A549 (cell line): Measurements from ENCODE around the gene BEX4. TPM values are rescaled to one million over a fixed set of nuclear protein-coding genes. Genes with fewer than 3 reads are reported as not detected.
A peak's percentile ranks its signal among the peaks of the same experiment; 100 is the strongest.
"Not testable (repeated sequence)": the region's sequence is repeated elsewhere in the genome, so short reads cannot be mapped to it uniquely, and the experiment has no call there.

Experiments used
- ATAC-seq, 2 experiments: fragments of 200-7000 bp in 1 of 2; fragments of >200 bp in 1 of 2; cut with Nextera tagmentation in 1 of 2; cut with Tn5 transposase in 1 of 2; 3 replicates each; pipeline versions ENCODE4 v1.8.0 to v1.9.1; 2018 to 2020; ENCODE audit warnings: mild to moderate bottlenecking in 1 of 2, moderate library complexity in 1 of 2
- CTCF ChIA-PET: fragments of 300-600 bp; sonication (Branson Sonifier 250); formaldehyde crosslinking; extraction: SDS; loops from one replicate; lab custom pipeline; 2021; ENCODE audit warnings: antibody characterized with exemption, inconsistent platforms; lab: Yijun Ruan, JAX
- POLR2A ChIA-PET: fragments of 350-600 bp; formaldehyde crosslinking; extraction: SDS; loops from one replicate; lab custom pipeline; 2021; ENCODE audit warnings: antibody characterized with exemption, inconsistent platforms; lab: Yijun Ruan, JAX
- DNase-seq, 2 experiments: peaks; one replicate each; pipeline versions ENCODE4 v3.0.0 to v3.0.0-alpha.2; 2011 to 2016; ENCODE audit warnings: low read depth in 1 of 2, low spot score in 1 of 2
- FAIRE-seq: peaks from 2 replicates; lab custom pipeline; 2011; peaks lifted over from hg19 to GRCh38; lab: Jason Lieb, UNC
- H3K27ac ChIP-seq, 2 experiments: fragments of >200 bp; sonication (Bioruptor Twin); formaldehyde crosslinking; 3 replicates each; pipeline ENCODE4 v1.5.1; 2016 to 2017
- H3K4me1 ChIP-seq: fragments of >200 bp; sonication (Bioruptor Twin); formaldehyde crosslinking; 3 replicates; pipeline ENCODE4 v1.6.1; 2016
- H3K4me2 ChIP-seq: fragments of >200 bp; sonication (Bioruptor Twin); formaldehyde crosslinking; 3 replicates; pipeline ENCODE4 v1.6.1; 2016
- H3K4me3 ChIP-seq: fragments of >200 bp; sonication (Bioruptor Twin); formaldehyde crosslinking; 3 replicates; pipeline ENCODE4 v1.5.1; 2016
- H3K9me3 ChIP-seq: fragments of >200 bp; sonication (Bioruptor Twin); formaldehyde crosslinking; 3 replicates; pipeline ENCODE4 v1.6.1; 2016
- BHLHE40 ChIP-seq: IDR thresholded peaks from 2 replicates; pipeline ENCODE4 v1.6.1; 2012; ENCODE audit warnings: low read depth, low read length, inconsistent platforms
- CHD4 ChIP-seq: fragments of 200-600 bp; sonication (generic); IDR thresholded peaks from 2 replicates; pipeline ENCODE4 v1.6.1; 2016; ENCODE audit warnings: antibody characterized with exemption, mild to moderate bottlenecking, borderline replicate concordance
- CTCF ChIP-seq: fragments of >200 bp; sonication (Bioruptor Twin); formaldehyde crosslinking; IDR thresholded peaks from 3 replicates; pipeline ENCODE4 v1.5.1; 2016
- HOXA7 ChIP-seq: fragments of 250-450 bp; sonication (Bioruptor Pico); IDR thresholded peaks from 2 replicates; pipeline ENCODE4 v1.5.0; 2020; ENCODE audit warnings: mild to moderate bottlenecking, moderate library complexity
- JUNB ChIP-seq: fragments of >200 bp; sonication (Bioruptor Twin); formaldehyde crosslinking; IDR thresholded peaks from 2 replicates; pipeline ENCODE4 v1.6.1; 2016
- KDM1A ChIP-seq: fragments of 200-600 bp; sonication (generic); IDR thresholded peaks from 2 replicates; pipeline ENCODE4 v1.6.1; 2016; ENCODE audit warnings: low read depth, mild to moderate bottlenecking
- MAX ChIP-seq: IDR thresholded peaks from 2 replicates; pipeline ENCODE4 v1.6.1; 2012
- NPAS2 ChIP-seq: fragments of 250-450 bp; sonication (Bioruptor Pico); IDR thresholded peaks from 2 replicates; pipeline ENCODE4 v1.8.0; 2022; ENCODE audit warnings: mild to moderate bottlenecking, moderate library complexity, borderline replicate concordance
- RAD21 ChIP-seq, 2 experiments: fragments of >200 bp in 1 of 2; sonication (Bioruptor Twin) in 1 of 2; formaldehyde crosslinking in 1 of 2; IDR thresholded peaks in 1 of 2; conservative IDR thresholded peaks in 1 of 2; 2 replicates in 1 of 2; 3 replicates in 1 of 2; pipeline ENCODE4 v1.6.1; 2012 to 2018; ENCODE audit warnings: inconsistent platforms in 1 of 2
- RARB ChIP-seq: fragments of 250-450 bp; sonication (Bioruptor Pico); IDR thresholded peaks from 2 replicates; pipeline ENCODE4 v1.8.0; 2021; ENCODE audit warnings: mild to moderate bottlenecking, moderate library complexity
- RFX5 ChIP-seq: fragments of 450-650 bp; IDR thresholded peaks from 2 replicates; pipeline ENCODE4 v1.7.1; 2014; ENCODE audit warnings: antibody characterized with exemption, mild to moderate bottlenecking, moderate library complexity
- RNF2 ChIP-seq: fragments of 200-600 bp; sonication (generic); IDR thresholded peaks from 2 replicates; pipeline ENCODE4 v1.6.1; 2016; ENCODE audit warnings: low read depth, mild to moderate bottlenecking, antibody characterized with exemption, moderate library complexity, borderline replicate concordance
- SMC3 ChIP-seq: fragments of >200 bp; sonication (Bioruptor Twin); formaldehyde crosslinking; IDR thresholded peaks from 3 replicates; pipeline ENCODE4 v1.6.1; 2018; ENCODE audit warnings: inconsistent platforms
- TFCP2L1 ChIP-seq: fragments of 250-450 bp; sonication (Bioruptor Pico); IDR thresholded peaks from 2 replicates; pipeline ENCODE4 v1.5.0; 2021; ENCODE audit warnings: mild to moderate bottlenecking
- TP53 ChIP-seq: fragments of 250-450 bp; sonication (Bioruptor Pico); IDR thresholded peaks from 2 replicates; pipeline ENCODE4 v1.5.0; 2021; ENCODE audit warnings: mild to moderate bottlenecking, moderate library complexity
- ZC3H11A ChIP-seq: fragments of 450-650 bp; IDR thresholded peaks from 2 replicates; pipeline ENCODE4 v1.6.1; 2014; ENCODE audit warnings: antibody characterized with exemption, mild to moderate bottlenecking
- ZNF302 ChIP-seq: fragments of 250-450 bp; sonication (Bioruptor Pico); IDR thresholded peaks from 2 replicates; pipeline ENCODE4 v1.9.0; 2021; ENCODE audit warnings: inconsistent platforms, mild to moderate bottlenecking, moderate library complexity
- ZSCAN20 ChIP-seq: fragments of 250-450 bp; sonication (Bioruptor Pico); IDR thresholded peaks from 2 replicates; pipeline ENCODE4 v1.8.0; 2022; ENCODE audit warnings: mild to moderate bottlenecking, moderate library complexity
- WGBS: methylation state at CpG from one replicate; pipeline ENCODE4 v1.1.6; 2017; ENCODE audit errors: missing lambda C conversion rate; 5-methylcytosine and 5-hydroxymethylcytosine counted together
- polyA plus RNA-seq, 4 experiments: library from polyadenylated mRNA; depleted of rRNA in 3 of 4; stranded (reverse); fragments of >200 nt; fragmentation: RNase III in 1 of 4; extraction: RNeasy Plus Mini Kit Qiagen cat#74134 plus additional on column Dnase treatment in 1 of 4; gene quantifications; 2 replicates in 3 of 4; 3 replicates in 1 of 4; pipeline ENCODE4 v1.2.3, GENCODE V29; 2011 to 2017
- TF ChIP-seq, protein P1 (sequence below): fragments of 150-350 bp; IDR thresholded peaks from 2 replicates; pipeline ENCODE4 v1.6.1; 2014; ENCODE audit warnings: low read depth, mild to moderate bottlenecking, low read length
- TF ChIP-seq, protein P2 (sequence below): IDR thresholded peaks from 2 replicates; pipeline ENCODE4 v1.6.1; 2012
- TF ChIP-seq, protein P3 (sequence below): IDR thresholded peaks from 2 replicates; pipeline ENCODE4 v1.6.1; 2012; ENCODE audit warnings: low read depth, borderline replicate concordance

The BEX4 gene
- polyA plus RNA-seq, 2 of the 4 experiments (the other 2 are of a cell fraction), result 0.85 to 2.4 TPM

- TF ChIP-seq, protein P1, sequence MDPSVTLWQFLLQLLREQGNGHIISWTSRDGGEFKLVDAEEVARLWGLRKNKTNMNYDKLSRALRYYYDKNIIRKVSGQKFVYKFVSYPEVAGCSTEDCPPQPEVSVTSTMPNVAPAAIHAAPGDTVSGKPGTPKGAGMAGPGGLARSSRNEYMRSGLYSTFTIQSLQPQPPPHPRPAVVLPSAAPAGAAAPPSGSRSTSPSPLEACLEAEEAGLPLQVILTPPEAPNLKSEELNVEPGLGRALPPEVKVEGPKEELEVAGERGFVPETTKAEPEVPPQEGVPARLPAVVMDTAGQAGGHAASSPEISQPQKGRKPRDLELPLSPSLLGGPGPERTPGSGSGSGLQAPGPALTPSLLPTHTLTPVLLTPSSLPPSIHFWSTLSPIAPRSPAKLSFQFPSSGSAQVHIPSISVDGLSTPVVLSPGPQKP, result no peak
- no peak for TF ChIP-seq MAX
- TF ChIP-seq, protein P2, sequence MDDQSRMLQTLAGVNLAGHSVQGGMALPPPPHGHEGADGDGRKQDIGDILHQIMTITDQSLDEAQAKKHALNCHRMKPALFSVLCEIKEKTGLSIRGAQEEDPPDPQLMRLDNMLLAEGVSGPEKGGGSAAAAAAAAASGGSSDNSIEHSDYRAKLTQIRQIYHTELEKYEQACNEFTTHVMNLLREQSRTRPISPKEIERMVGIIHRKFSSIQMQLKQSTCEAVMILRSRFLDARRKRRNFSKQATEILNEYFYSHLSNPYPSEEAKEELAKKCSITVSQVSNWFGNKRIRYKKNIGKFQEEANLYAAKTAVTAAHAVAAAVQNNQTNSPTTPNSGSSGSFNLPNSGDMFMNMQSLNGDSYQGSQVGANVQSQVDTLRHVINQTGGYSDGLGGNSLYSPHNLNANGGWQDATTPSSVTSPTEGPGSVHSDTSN, result no peak
- TF ChIP-seq JUNB, result no peak
- no peak for TF ChIP-seq RFX5
- no peak for TF ChIP-seq TP53 (CRISPR knock-in tag)
- no peak for TF ChIP-seq ZSCAN20
- TF ChIP-seq, all 56 proteins: peak for 0
These were observed 43.6 kb upstream of the BEX4 start (continued) for GRCh38 chrX:103171353-103171752.

GRCh38 chrX:103175256-103175655, 39.7 kb upstream of the BEX4 start:
- TF ChIP-seq ZC3H11A, result peak; percentile 51
- H3K4me2 ChIP-seq, DNase-seq, H3K4me3 ChIP-seq, FAIRE-seq, H3K4me1 ChIP-seq, H3K27ac ChIP-seq, H3K9me3 ChIP-seq, POLR2A ChIA-PET, ATAC-seq: not testable (repeated sequence)
- CTCF ChIA-PET, result interaction anchor here (0.6 to 3.3 kb wide), 3 partner anchors 171 to 232 kb away, joined by 3 to 26 read pairs (median 6); no protein-coding TSS in a partner anchor
- WGBS, result 93% methylated on average over 2 of the region's 2 CpGs

DNA sequence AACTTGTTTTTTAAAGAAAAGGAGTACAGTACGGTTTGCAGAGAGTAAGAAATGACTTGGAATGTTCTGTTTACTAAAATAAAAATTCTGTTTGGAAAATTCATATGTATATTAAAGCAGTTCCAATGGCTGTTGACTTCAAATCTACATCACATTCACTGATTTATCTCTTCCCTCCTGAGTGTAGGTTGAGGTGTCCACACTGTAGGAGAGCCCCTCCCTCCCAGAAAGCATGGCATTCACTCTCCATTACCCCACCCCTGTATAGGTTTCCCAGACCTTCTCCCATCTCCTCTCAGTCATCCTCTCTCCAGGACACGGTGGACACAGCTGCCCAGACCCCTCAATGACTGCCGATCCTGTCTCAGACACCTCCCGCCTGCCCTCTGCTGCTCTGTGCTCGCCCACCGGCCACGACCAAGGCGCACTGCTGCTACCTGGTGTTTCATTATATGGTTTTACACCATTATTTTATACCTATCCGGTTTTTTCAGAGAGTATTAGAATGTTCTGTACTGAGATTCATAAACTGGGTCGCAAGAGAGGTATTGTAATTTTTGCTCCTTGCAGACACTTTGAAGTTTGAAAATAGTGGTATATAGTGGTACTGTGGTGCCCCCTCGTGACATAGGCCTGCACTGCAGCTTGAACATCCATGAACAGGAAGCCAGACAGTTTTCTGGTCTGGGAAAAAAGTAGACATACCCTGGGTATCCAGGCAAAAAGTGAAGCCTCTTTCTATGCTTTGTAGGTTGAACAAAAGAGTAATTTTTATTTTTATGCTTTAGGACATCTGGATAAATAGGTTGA, 38.8 kb upstream of the BEX4 start:
- TF ChIP-seq ZNF302 (CRISPR knock-in tag) (no peak), RARB (CRISPR knock-in tag) (no peak), SMC3 (peak; percentile 52), TFCP2L1 (CRISPR knock-in tag) (no peak), CTCF (peak; percentile 71), MAX (no peak), RNF2 (no peak), HOXA7 (CRISPR knock-in tag) (no peak), BHLHE40 (no peak), RAD21 (conservative IDR thresholded peaks at IDR 0.05 in 1 of 2, IDR thresholded peaks at IDR 0.05 in 1 of 2) (peak; percentile 79 to 81), CHD4 (no peak), NPAS2 (CRISPR knock-in tag) (no peak), KDM1A (no peak)
- TF ChIP-seq, protein P2, result no peak
- TF ChIP-seq, protein P3, sequence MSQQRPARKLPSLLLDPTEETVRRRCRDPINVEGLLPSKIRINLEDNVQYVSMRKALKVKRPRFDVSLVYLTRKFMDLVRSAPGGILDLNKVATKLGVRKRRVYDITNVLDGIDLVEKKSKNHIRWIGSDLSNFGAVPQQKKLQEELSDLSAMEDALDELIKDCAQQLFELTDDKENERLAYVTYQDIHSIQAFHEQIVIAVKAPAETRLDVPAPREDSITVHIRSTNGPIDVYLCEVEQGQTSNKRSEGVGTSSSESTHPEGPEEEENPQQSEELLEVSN, result no peak
- ChIA-PET POLR2A (no interaction called here), CTCF (interaction anchor here (0.6 to 3.3 kb wide), 13 partner anchors 9 to 284 kb away, joined by 3 to 26 read pairs (median 4); no protein-coding TSS in a partner anchor)
- peak; percentile 66 to 84; a peak in 4 of 6 replicates for ATAC-seq
- WGBS, result 21% methylated on average over 11 of the region's 11 CpGs
- H3K9me3 ChIP-seq, result no peaks in the 10 kb centered on the region
- peak; percentile 23 for FAIRE-seq
- peak; percentile 37 to 39 for DNase-seq
- peak overlapping the region; percentile 90 for H3K4me2 ChIP-seq
- peak overlapping the region; percentile 34 for H3K4me3 ChIP-seq
- H3K27ac ChIP-seq, result no peak overlapping the region
- no peaks in the 10 kb centered on the region for H3K4me1 ChIP-seq
